Fibroblast of mammary gland (primary cell): ENCODE results near the gene FBXO3.
A peak's percentile ranks its signal among the peaks of the same experiment; 100 is the strongest.

Experiments
- DNase-seq: peaks from one replicate; pipeline ENCODE4 v3.0.0-alpha.2; 2010; ENCODE audit warnings: low read depth
- H3K4me3 ChIP-seq: 2 replicates; pipeline ENCODE4 v1.5.1; 2011; ENCODE audit warnings: low read depth, mild to moderate bottlenecking, low read length, moderate library complexity; ENCODE audit not compliant: control insufficient read depth
- TF ChIP-seq, protein P1 (sequence below): conservative IDR thresholded peaks from 2 replicates; pipeline ENCODE4 v1.5.1; 2011; ENCODE audit warnings: low read depth, low read length, inconsistent platforms; ENCODE audit not compliant: control insufficient read depth, insufficient read depth

FBXO3 gene

DNA sequence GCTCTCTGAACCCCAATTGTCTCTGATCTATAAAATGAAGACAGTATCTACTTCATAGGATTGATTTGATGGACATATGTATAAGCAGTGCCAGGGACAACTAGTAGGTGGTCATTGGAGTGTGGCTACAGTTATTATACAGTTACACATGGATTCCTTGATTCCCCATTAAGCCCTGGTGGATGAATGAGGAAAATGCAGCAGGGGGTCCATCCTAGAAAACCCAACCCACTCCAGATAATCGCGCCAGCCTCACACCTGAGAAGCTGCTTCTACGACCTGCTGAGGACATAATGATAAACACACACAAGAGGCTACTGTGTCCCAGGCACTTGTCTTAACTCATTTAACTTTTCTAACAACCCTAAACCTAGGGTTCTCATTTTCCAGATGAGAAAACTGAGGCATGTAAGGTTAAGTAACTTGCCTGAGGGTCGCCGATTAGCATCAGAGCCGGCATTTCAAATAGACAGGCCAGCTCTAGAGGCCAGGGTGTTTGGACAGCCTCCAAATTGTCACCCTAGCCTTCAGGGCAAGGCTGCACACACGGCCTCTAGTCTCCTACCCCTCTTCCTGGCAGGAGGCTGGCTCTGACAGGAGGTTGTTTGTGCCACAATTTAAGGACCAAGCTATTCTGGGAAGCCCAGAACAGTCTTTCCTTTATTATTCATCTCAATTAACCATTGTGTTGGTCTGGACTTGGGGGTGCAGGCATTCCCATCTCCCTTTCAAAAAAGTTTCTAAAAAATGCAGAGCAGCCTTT is 69.9 kb downstream of the FBXO3 start:
- no peak for DNase-seq
- TF ChIP-seq, protein P1, sequence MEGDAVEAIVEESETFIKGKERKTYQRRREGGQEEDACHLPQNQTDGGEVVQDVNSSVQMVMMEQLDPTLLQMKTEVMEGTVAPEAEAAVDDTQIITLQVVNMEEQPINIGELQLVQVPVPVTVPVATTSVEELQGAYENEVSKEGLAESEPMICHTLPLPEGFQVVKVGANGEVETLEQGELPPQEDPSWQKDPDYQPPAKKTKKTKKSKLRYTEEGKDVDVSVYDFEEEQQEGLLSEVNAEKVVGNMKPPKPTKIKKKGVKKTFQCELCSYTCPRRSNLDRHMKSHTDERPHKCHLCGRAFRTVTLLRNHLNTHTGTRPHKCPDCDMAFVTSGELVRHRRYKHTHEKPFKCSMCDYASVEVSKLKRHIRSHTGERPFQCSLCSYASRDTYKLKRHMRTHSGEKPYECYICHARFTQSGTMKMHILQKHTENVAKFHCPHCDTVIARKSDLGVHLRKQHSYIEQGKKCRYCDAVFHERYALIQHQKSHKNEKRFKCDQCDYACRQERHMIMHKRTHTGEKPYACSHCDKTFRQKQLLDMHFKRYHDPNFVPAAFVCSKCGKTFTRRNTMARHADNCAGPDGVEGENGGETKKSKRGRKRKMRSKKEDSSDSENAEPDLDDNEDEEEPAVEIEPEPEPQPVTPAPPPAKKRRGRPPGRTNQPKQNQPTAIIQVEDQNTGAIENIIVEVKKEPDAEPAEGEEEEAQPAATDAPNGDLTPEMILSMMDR = peak; percentile 23
- H3K4me3 ChIP-seq = no peak overlapping the region

GRCh38 chr11:33703788-33704187 is 70.5 kb downstream of the FBXO3 start:
- DNase-seq = peak; percentile 53
- TF ChIP-seq, protein P1 = no peak
- no peak overlapping the region for H3K4me3 ChIP-seq

DNA sequence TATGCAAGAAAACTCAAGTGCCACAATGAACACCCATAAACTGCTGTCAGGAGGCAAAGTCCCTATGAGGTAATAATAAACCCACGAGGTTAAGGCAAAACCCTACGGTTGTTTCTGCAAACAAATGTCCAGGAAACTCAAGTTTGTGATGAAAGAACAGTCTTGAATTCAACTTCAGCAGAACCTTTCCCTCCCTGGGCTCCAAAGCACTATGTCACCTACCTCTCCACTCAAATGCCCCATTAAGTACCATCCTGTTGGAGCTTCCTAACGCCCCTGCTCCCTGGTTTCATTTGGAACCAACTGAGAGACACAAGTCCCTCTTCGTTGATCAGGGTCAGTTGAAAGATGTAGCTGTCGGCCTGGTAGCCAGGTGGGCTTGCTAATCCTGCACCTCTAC is 71.1 kb downstream of the FBXO3 start:
- no peak for DNase-seq
- TF ChIP-seq, protein P1 = no peak
- no peak overlapping the region for H3K4me3 ChIP-seq

GRCh38 chr11:33701302-33702230 is 72.8 kb downstream of the FBXO3 start:
- DNase-seq = peak; percentile 92
- H3K4me3 ChIP-seq = peak overlapping the region; percentile 38
- TF ChIP-seq, protein P1 = no peak

GRCh38 chr11:33700502-33701271 is 73.6 kb downstream of the FBXO3 start, which contains the start of gene C11orf91:
C11orf91 (minus strand) TSS chr11:33700826; CDS start chr11:33700740, 86 bp downstream.
- TF ChIP-seq, protein P1 = no peak
- peak; percentile 97 for DNase-seq

GRCh38 chr11:33700063-33700501 is 74.2 kb downstream of the FBXO3 start:
- no peak for DNase-seq
- TF ChIP-seq, protein P1 = no peak
- H3K4me3 ChIP-seq = peak overlapping the region; percentile 33

More at GRCh38 chr11:33700502-33701271, 73.6 kb downstream of the FBXO3 start, which contains the start of gene C11orf91:
- peak within 1 kb of the TSS; percentile 38 for H3K4me3 ChIP-seq
